H1 (cell line): ENCODE results near the gene CASP8AP2. TPM values are rescaled to one million over a fixed set of nuclear protein-coding genes. Genes with fewer than 3 reads are reported as not detected.

Source experiments
- CTCF ChIA-PET: fragments of 300-600 bp; sonication (Branson Sonifier 250); formaldehyde crosslinking; loops from one replicate; lab custom pipeline; 2021; ENCODE audit not compliant: partially characterized antibody; lab: Charles Lee
- POLR2A ChIA-PET: fragments of 300-600 bp; sonication (Branson Sonifier 250); formaldehyde crosslinking; loops from one replicate; lab custom pipeline; 2021; ENCODE audit warnings: inconsistent platforms; ENCODE audit not compliant: partially characterized antibody; lab: Charles Lee
- DNase-seq, 2 experiments: peaks; one replicate each; pipeline versions ENCODE4 v3.0.0 to v3.0.0-alpha.2; 2010 to 2022; ENCODE audit warnings: low spot score in 2 of 2, low read depth in 1 of 2, mixed read lengths in 1 of 2
- FAIRE-seq: peaks from 2 replicates; lab custom pipeline; 2011; peaks lifted over from hg19 to GRCh38; lab: Jason Lieb, UNC
- H2AFZ ChIP-seq: 2 replicates; pipeline ENCODE4 v1.8.1; 2012; ENCODE audit warnings: low read length, inconsistent platforms
- H2AK5ac ChIP-seq: 2 replicates; pipeline ENCODE4 v1.6.1; 2013; ENCODE audit warnings: low read depth, low read length
- H2BK120ac ChIP-seq: replicated peaks from 2 replicates; pipeline ENCODE3; 2013; ENCODE audit warnings: low read depth, low read length, inconsistent platforms
- H2BK12ac ChIP-seq: 2 replicates; pipeline ENCODE4 v1.6.1; 2013; ENCODE audit warnings: low read depth, low read length
- H2BK15ac ChIP-seq: 2 replicates; pipeline ENCODE4 v1.6.1; 2013; ENCODE audit warnings: low read length
- H2BK20ac ChIP-seq: 2 replicates; pipeline ENCODE4 v1.6.1; 2013; ENCODE audit warnings: low read length
- H2BK5ac ChIP-seq: 2 replicates; pipeline ENCODE4 v1.6.1; 2013; ENCODE audit warnings: low read depth, low read length
- H3K14ac ChIP-seq: 2 replicates; pipeline ENCODE4 v1.6.1; 2013; ENCODE audit warnings: inconsistent platforms; ENCODE audit not compliant: insufficient read length
- H3K18ac ChIP-seq: 2 replicates; pipeline ENCODE4 v1.6.1; 2013; ENCODE audit warnings: low read length; ENCODE audit errors: extremely low read depth
- H3K23ac ChIP-seq: 2 replicates; pipeline ENCODE4 v1.6.1; 2013; ENCODE audit warnings: inconsistent platforms; ENCODE audit not compliant: insufficient read length
- H3K23me2 ChIP-seq: 2 replicates; pipeline ENCODE4 v1.6.1; 2013; ENCODE audit warnings: low read depth, low read length
- H3K27ac ChIP-seq: 2 replicates; pipeline ENCODE4 v1.6.1; 2011; ENCODE audit warnings: low read depth, low read length, inconsistent platforms
- H3K27me3 ChIP-seq, 4 experiments: replicated peaks in 1 of 4; 1 replicate in 1 of 4; 2 replicates in 3 of 4; pipeline versions ENCODE4 v1.6.1 to v1.8.1; 2011 to 2013; ENCODE audit warnings: low read length in 3 of 4, mild to moderate bottlenecking in 3 of 4, inconsistent platforms in 2 of 4, mixed read lengths in 2 of 4, moderate library complexity in 1 of 4; ENCODE audit not compliant: control insufficient read depth in 3 of 4, insufficient read depth in 3 of 4; ENCODE audit errors: extremely low read depth in 1 of 4
- H3K36me3 ChIP-seq, 4 experiments: 2 replicates each; pipeline versions ENCODE4 v1.6.1 to v1.8.1; 2011 to 2013; ENCODE audit warnings: mild to moderate bottlenecking in 4 of 4, low read length in 3 of 4, moderate library complexity in 2 of 4, control low read depth in 1 of 4, inconsistent platforms in 1 of 4; ENCODE audit not compliant: insufficient read depth in 4 of 4, control insufficient read depth in 2 of 4
- H3K4ac ChIP-seq: replicated peaks from 2 replicates; pipeline ENCODE3; 2013; ENCODE audit warnings: low read length, low read depth, mixed read lengths, inconsistent platforms; ENCODE audit not compliant: insufficient read length
- H3K4me1 ChIP-seq, 4 experiments: replicated peaks in 1 of 4; 1 replicate in 1 of 4; 2 replicates in 3 of 4; pipeline versions ENCODE4 v1.6.1 to v1.8.1; 2011 to 2013; ENCODE audit warnings: low read length in 3 of 4, inconsistent platforms in 2 of 4, mixed read lengths in 1 of 4; ENCODE audit not compliant: insufficient read depth in 4 of 4, control insufficient read depth in 3 of 4
- H3K4me2 ChIP-seq, 2 experiments: 2 replicates each; pipeline versions ENCODE4 v1.6.1 to v1.8.1; 2011 to 2013; ENCODE audit warnings: low read depth in 2 of 2, low read length in 2 of 2, control low read depth in 1 of 2, inconsistent platforms in 1 of 2, mild to moderate bottlenecking in 1 of 2; ENCODE audit not compliant: insufficient read depth in 1 of 2
- H3K4me3 ChIP-seq, 4 experiments: fragments of 200-600, 300-600 bp in 1 of 4; sonication (generic), shearing (Covaris generic), sonication (Bioruptor Twin) in 1 of 4; 2 replicates each; pipeline versions ENCODE4 v1.5.1 to v1.8.1; 2011 to 2016; ENCODE audit warnings: low read length in 4 of 4, low read depth in 3 of 4, control low read depth in 2 of 4, inconsistent platforms in 2 of 4, mild to moderate bottlenecking in 2 of 4, mixed read lengths in 1 of 4, moderate library complexity in 1 of 4; ENCODE audit not compliant: insufficient read depth in 2 of 4; ENCODE audit errors: extremely low read depth in 1 of 4
- H3K56ac ChIP-seq: replicated peaks from 2 replicates; pipeline ENCODE3; 2013; ENCODE audit warnings: low read depth, mild to moderate bottlenecking, mixed read lengths, low read length, inconsistent platforms; ENCODE audit not compliant: insufficient read length
- H3K79me1 ChIP-seq: 2 replicates; pipeline ENCODE4 v1.6.1; 2013; ENCODE audit warnings: low read depth, low read length, control low read depth
- H3K79me2 ChIP-seq, 2 experiments: 2 replicates each; pipeline versions ENCODE4 v1.6.1 to v1.8.1; 2012 to 2013; ENCODE audit warnings: low read length in 2 of 2, mild to moderate bottlenecking in 2 of 2, inconsistent platforms in 1 of 2; ENCODE audit not compliant: insufficient read depth in 2 of 2, control insufficient read depth in 1 of 2
- H3K9ac ChIP-seq, 4 experiments: replicated peaks in 1 of 4; 1 replicate in 1 of 4; 2 replicates in 3 of 4; pipeline versions ENCODE4 v1.6.1 to v1.8.1; 2011 to 2013; ENCODE audit warnings: low read depth in 3 of 4, low read length in 3 of 4, control low read depth in 2 of 4, mild to moderate bottlenecking in 2 of 4, moderate library complexity in 2 of 4, inconsistent platforms in 1 of 4; ENCODE audit errors: extremely low read depth in 1 of 4
- H3K9me3 ChIP-seq, 2 experiments: 2 replicates each; pipeline versions ENCODE4 v1.6.1 to v1.8.1; 2012 to 2013; ENCODE audit warnings: mild to moderate bottlenecking in 2 of 2, moderate library complexity in 2 of 2, control low read depth in 1 of 2, inconsistent platforms in 1 of 2, low read depth in 1 of 2, low read length in 1 of 2, mixed read lengths in 1 of 2; ENCODE audit not compliant: insufficient read depth in 2 of 2
- H4K20me1 ChIP-seq, 2 experiments: replicated peaks in 1 of 2; 2 replicates each; pipeline versions ENCODE3 to v1.8.1; 2011 to 2013; ENCODE audit warnings: inconsistent platforms in 2 of 2, low read length in 2 of 2, mild to moderate bottlenecking in 1 of 2; ENCODE audit not compliant: insufficient read depth in 2 of 2, control insufficient read depth in 1 of 2
- H4K5ac ChIP-seq: 2 replicates; pipeline ENCODE4 v1.6.1; 2013; ENCODE audit warnings: low read length, low read depth, mixed read lengths, inconsistent platforms; ENCODE audit not compliant: insufficient read length
- H4K8ac ChIP-seq: 2 replicates; pipeline ENCODE4 v1.8.0; 2013; ENCODE audit warnings: mild to moderate bottlenecking, moderate library complexity, low read length, inconsistent platforms; ENCODE audit not compliant: insufficient read depth; ENCODE audit errors: extremely low read depth
- H4K91ac ChIP-seq: replicated peaks from 2 replicates; pipeline ENCODE3; 2013; ENCODE audit warnings: low read length, mixed read lengths, inconsistent platforms; ENCODE audit not compliant: insufficient read length
- GABPA ChIP-seq: IDR thresholded peaks from 2 replicates; pipeline ENCODE4 v1.6.1; 2011; ENCODE audit warnings: mild to moderate bottlenecking, low read length, moderate library complexity, borderline replicate concordance; ENCODE audit not compliant: insufficient read depth
- POLR2A ChIP-seq, 2 experiments: IDR thresholded peaks; 1 replicate in 1 of 2; 2 replicates in 1 of 2; pipeline ENCODE4 v1.6.1; 2011; ENCODE audit warnings: low read depth in 2 of 2, low read length in 2 of 2, mild to moderate bottlenecking in 2 of 2; ENCODE audit errors: control extremely low read depth in 1 of 2
- POLR2AphosphoS5 ChIP-seq: IDR thresholded peaks from 2 replicates; pipeline ENCODE4 v1.6.1; 2011; ENCODE audit warnings: low read depth, low read length
- RNF2 ChIP-seq: fragments of 200-900, 300-1000 bp; sonication (generic); IDR thresholded peaks from 2 replicates; pipeline ENCODE4 v1.7.1; 2016; ENCODE audit warnings: borderline replicate concordance, low read depth, mild to moderate bottlenecking, antibody characterized with exemption, low read length; ENCODE audit not compliant: poor library complexity, severe bottlenecking; ENCODE audit errors: missing control alignments
- SAP30 ChIP-seq: fragments of 300-600 bp; sonication (generic); IDR thresholded peaks from 2 replicates; pipeline ENCODE4 v1.7.1; 2012; ENCODE audit warnings: low read length, moderate library complexity, mild to moderate bottlenecking, inconsistent platforms; ENCODE audit not compliant: insufficient read depth, insufficient replicate concordance
- SRF ChIP-seq: IDR thresholded peaks from 2 replicates; pipeline ENCODE4 v1.6.1; 2011; ENCODE audit warnings: mild to moderate bottlenecking, low read depth, low read length, moderate library complexity
- WGBS, 2 experiments: shearing (Covaris generic) in 1 of 2; methylation state at CpG; one replicate each; pipeline versions ENCODE4 v1.1.6 to v1.1.7; 2013 to 2015; ENCODE audit warnings: low lambda C conversion rate in 2 of 2, mixed read lengths in 2 of 2, inconsistent platforms in 1 of 2, low coverage in 1 of 2, missing lambda C conversion rate in 1 of 2; ENCODE audit not compliant: insufficient replicate concordance in 2 of 2, insufficient coverage in 1 of 2, insufficient read length in 1 of 2; ENCODE audit errors: extremely low coverage in 1 of 2, missing lambda C conversion rate in 1 of 2; 5-methylcytosine and 5-hydroxymethylcytosine counted together
- polyA plus RNA-seq, 7 experiments: library from polyadenylated mRNA; depleted of rRNA in 3 of 7; stranded (reverse) in 5 of 7; unstranded in 2 of 7; fragments of >200 nt in 5 of 7; fragments of 200-250 nt in 2 of 7; gene quantifications; 1 replicate in 5 of 7; 2 replicates in 1 of 7; 4 replicates in 1 of 7; pipeline versions ENCODE4 v1.2.1 to v1.2.3, GENCODE V29; 2011 to 2013; ENCODE audit warnings: missing spikeins in 2 of 7, mixed read lengths in 2 of 7
- total RNA-seq: library from RNA; stranded (reverse); fragmentation: NEBNext Ultra II Directional; extraction: Animal tissue kit (Norgen Biotek cat#: 25700); gene quantifications from 2 replicates; pipeline ENCODE4 v1.2.1, GENCODE V29; 2021

CASP8AP2 gene
- total and polyA plus RNA-seq, 2 of the 8 experiments (the other 6 are each of a cell fraction or from before 2014, with no cell fraction given), result 6.9 to 32.1 TPM

DNA sequence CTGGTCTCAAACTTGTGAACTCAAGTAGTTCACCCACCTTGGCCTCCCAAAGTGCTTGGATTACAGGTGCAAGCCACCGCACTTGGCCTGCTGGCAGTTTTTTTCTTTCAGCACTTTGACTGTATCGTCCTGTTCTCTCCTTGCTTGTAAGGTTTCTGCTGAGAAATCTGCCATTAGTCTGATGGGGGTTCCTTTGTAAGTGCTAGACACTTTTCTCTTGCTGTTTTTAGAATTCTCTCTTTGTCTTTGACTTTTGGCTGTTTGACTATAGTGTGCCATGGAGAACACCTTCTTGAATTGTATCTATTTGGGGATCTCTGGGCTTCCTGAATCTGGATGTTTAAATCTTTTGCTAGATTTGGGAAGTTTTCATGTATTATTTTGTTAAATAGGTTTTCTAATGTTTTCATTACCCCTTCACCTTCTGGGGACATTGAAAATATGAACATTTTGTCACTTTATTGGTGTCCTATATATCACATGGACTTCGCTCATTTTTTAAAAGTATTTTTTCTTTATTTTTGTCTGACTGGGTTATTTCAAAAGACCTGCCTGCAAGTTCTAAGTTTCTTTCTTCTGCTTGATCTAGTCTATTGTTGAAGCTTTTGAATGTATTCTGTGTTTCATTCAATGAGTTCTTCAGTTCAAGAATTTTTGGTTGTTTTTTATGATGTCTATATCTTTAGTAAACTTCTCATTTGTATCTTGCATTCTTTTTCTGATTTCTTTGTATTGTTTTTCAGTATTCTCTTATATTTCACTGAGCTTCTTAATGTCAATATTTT is 86.6 kb downstream of the CASP8AP2 start:
- no peak for DNase-seq
- Histone ChIP-seq H3K4me1 (peaks cover 0 to 5% (median under 1%) of the 10 kb centered on the region in 4 experiments; a peak in 1 of 7 replicates), H3K56ac (no peak overlapping the region), H3K23ac (no peak overlapping the region), H2BK120ac (no peak overlapping the region), H4K91ac (no peak overlapping the region), H2BK12ac (no peak overlapping the region), H3K14ac (no peak overlapping the region), H3K9ac (no peak overlapping the region), H4K5ac (no peak overlapping the region), H3K27ac (no peak overlapping the region), H3K23me2 (no peaks in the 10 kb centered on the region; the same call in 1 of the 2 replicates), H3K4ac (no peak overlapping the region), H4K20me1 (no peaks in the 10 kb centered on the region), H3K79me2 (no peaks in the 10 kb centered on the region), H2BK5ac (no peak overlapping the region), H3K36me3 (no peaks in the 10 kb centered on the region), H3K27me3 (no peaks in the 10 kb centered on the region), H3K18ac (no peak overlapping the region), H3K4me2 (no peak overlapping the region), H2AFZ (no peak overlapping the region), H2AK5ac (no peak overlapping the region), H3K79me1 (no peaks in the 10 kb centered on the region), H3K4me3 (no peak overlapping the region), H3K9me3 (no peaks in the 10 kb centered on the region), H2BK20ac (no peak overlapping the region), H2BK15ac (no peak overlapping the region), H4K8ac (no peak overlapping the region)
- WGBS, 2 experiments, result 94% methylated on average over 3 of the region's 3 CpGs; no CpG with 5 or more reads in 1 of the 2 experiments
- no peak for FAIRE-seq
- no peak for TF ChIP-seq GABPA
- TF ChIP-seq POLR2A (IDR thresholded peaks at IDR 0.05; ENCODE audit: control extremely low read depth in 1 of 2, low read depth in 2 of 2, low read length in 2 of 2), result no peak
- no peak for TF ChIP-seq SRF
- no peak for TF ChIP-seq SAP30
- no peak for TF ChIP-seq RNF2
- no peak for TF ChIP-seq POLR2AphosphoS5
- ChIA-PET POLR2A (no interaction called here), CTCF (interaction anchor here (0.7 kb wide), 1 partner anchor 12 kb away, joined by 3 read pairs; no protein-coding TSS in a partner anchor)
